NOMO-1 (cell line): ENCODE measurements around the gene ACER3.
"Not testable (repeated sequence)": the region's sequence is repeated elsewhere in the genome, so short reads cannot be mapped to it uniquely, and the experiment has no call there.

Experiments
- DNase-seq, 2 experiments: peaks; one replicate each; lab custom pipeline; 2025; ENCODE audit not compliant: unreplicated experiment in 2 of 2; lab: John Stamatoyannopoulos, UW

The ACER3 gene

DNA sequence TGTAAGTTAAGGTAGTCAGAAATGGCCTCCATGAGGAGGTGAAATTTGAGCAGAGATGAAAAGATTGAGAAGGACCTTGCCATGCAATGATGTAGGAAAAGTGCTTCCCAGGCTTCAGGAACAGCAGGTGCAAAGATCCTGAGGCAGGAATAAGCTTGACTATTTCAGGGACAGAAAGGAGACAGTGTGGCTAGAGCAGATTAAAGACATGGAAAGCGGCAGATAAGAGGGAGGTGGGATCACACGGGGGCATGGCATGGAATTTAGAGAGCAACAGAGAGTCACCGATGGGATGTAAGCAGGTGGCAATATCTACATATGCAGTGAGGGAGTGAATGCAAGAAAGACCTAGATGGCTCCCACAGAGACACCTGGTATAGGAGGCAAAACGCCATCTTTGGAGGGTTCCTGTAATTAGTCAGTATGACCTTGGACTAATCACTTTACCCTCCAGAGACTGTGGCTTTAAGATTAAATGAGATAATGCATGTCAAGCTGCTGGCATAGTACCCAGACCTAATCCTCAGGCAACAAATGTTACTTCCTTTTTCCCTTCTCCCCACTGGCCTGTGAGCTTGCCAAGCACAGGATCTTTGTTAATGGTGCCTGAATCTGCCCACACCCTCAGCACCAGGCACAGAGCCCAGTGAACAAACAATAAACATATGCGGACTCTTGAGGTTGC lies 24.6 kb upstream of the ACER3 start:
- no peak for DNase-seq

DNA sequence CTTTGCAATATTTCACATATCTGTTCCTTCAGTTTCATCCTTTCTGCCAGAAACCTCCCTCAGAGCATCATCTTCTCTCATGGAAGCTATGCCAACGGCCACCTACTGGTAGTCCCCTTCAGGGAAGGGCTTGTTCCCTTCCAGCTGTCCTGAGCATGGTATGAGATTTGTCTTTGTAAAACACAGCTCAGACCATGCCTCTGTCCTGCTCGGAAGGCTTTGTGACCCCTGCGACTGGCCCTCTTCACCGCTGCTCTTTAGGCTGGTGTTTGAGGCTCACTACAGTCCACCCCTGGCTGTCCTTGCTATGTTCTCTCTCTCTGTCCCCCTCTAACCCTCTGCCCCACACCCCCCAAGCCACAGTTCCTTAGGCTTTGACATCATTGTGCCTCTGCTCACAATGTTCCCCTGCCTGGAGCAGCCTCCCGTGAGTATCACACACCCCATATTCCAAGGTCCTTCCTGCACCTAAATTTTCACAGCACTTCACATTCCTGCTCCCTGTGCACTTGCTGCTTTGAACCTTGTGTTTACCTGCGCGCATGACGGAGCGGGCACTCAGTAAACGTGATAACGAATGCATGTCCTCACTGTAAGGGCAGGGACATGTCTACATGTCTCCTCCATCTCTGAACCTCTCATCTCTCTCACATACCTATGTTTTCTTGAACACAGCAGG lies 24.0 kb upstream of the ACER3 start:
- no peak for DNase-seq

DNA sequence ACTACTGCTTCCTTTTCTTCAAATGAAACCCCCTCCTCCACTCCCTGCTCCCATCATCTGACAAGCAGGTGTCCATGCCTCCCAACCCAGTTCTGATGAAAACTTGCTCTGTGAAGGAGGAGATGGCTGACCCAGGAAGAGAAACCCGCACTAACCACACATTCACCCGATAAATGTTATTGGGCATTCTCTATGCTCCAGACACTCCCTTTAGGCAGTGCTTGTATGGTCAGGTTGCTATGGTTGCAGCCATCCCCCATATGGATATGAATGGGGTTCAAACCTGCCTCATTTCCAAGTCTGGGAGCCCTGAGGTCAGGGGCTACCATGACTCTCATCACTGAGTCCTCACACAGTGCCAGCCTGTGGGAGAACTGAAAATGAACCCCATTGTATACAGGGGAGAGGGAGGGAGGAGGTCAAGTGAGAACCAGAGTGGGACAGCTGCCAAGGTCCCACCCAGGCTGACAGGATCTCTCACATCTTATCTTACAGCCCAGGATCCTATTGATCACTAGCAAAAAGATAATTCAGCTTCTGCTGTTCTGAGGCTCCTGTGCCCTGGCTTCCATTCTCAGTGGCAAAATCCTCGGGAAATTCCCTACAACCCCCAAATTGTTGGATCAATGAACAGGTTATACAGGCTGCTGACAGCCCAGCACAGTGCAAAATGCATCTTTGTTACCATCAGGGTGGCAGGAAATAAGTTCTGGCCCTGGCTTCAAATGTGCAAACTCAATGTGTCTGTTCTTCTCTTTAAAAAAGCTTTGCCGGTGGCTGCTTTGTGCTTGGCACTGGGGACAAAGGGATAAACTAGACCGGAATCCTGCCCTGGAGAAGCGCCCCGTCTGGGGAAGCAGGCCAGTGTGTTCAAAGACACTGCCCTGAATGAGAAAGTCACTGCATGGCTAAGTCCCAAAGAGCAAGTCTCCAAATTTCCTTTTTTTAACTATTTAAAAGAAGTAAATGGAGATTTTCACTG lies 22.7 kb upstream of the ACER3 start:
- DNase-seq, result no peak

DNA sequence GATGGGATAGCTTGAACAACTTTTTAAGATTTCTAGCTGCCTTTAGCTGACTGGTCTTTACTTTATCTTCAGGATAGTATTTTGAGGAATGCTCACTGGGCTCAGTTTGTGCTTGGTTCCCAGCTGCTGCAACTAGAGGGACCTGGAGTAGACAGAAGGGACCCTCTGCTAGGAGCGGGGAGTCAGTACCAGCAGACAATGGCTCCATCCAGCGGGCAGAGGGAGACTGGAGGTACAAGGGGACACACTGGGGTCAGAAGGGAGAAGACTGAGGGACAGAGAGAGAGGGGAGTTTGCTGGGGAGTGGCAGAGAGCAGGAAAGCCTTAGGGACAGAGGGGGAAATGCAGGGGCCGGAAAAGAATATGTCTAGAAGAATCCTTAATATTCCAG lies 22.0 kb upstream of the ACER3 start:
- no peak for DNase-seq

DNA sequence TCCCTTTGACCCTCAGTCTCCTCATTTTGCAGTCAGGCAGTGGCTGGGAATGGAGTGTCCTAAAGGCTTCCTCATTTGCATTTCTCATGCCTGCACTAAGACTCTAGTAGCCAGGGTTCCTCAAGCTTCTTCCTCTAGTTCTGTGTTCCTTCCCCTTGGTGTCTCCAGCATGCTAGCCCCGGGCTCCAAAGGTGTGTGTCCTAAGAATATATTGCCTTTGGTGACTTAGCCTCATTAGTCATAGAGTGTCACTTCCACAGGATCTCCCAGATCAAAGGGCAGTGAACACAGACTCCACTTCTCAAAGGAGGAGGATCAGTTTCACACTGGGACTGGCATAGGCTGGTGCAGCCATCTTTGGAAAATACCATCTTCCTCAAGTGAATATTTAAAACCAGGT lies 21.4 kb upstream of the ACER3 start:
- peak in 1 of 2 experiments; percentile 8 for DNase-seq

DNA sequence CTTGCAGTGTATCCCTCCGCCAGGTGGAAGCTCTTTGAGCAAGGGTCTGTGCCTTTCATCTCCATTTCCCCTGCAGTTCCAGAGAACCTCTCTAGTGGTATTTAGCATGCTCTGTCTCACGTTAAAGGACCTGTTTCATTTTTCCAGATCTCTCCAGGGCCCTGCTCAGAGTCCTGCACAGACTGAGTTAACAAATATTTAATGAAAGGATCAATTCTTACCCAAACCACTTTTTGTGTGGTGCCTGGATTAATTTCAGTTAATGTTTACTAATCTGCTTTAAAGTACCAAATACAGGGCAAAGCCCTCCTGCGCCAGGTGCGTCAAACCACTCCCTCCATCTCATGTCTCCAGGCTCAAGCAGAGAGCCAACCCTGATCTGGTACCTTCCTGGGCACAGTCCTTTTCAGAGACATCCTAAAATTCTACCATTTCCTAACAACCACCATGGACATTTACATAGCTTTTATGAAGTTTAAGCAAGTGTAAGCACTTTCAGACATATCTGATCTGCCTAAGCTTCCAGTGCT lies 18.7 kb upstream of the ACER3 start:
- DNase-seq, result no peak

DNA sequence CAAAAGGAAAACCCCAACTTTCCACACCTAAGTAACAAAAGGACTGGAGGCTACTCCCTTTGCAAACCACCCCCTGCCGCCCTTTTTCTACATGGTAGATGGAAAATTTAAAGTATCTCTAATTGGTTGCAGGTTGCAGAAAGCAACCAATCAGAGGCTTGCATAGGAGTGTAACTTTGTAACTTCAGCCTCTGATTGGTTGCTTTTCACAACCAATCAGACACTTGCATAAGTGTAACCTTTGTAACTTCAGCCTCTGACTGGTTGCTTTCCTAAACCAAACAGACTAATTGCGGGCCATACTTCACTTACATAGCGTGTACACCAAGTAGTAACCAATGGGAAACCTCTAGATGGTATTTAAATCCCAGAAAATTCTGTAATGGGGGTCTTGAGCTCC lies 16.8 kb upstream of the ACER3 start:
- no peak for DNase-seq

DNA sequence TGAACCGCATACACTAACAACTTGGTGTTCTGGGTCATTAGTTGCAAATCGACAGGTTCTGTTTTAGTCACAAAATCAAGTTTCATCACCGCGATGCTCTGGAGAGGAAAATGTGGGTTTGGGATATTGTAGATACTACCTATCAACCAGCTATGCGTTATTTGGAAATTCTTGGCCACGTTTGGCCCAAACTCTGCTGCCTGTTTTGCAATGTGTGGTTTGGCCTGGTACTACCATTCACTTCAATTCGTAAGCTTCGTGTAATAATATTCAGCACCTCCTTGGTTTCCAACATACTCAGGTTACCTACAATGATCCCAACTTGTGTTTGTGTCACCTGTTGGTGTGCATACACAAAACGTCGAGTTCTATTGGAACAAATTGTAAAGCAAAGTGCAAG lies 16.2 kb upstream of the ACER3 start:
- DNase-seq, result peak in 1 of 2 experiments; percentile 54

DNA sequence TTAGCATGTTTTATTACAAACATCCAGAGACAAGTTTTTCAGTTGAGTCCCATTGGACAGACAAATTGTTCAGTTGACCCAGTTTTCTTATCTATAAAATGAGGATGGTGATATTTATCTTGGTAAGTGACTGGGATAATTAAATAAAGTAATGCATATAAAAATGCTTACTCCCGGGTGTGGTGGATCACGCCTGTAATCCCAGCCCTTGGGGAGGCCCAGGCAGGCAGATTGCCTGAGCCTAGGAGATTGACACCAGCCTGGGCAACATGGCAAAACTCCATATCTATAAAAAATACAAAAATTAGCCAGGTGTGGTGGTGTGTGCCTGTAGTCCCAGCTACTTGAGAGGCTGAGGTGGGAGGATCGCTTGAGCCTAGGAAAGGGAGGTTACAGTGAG lies 15.6 kb upstream of the ACER3 start:
- no peak for DNase-seq

DNA sequence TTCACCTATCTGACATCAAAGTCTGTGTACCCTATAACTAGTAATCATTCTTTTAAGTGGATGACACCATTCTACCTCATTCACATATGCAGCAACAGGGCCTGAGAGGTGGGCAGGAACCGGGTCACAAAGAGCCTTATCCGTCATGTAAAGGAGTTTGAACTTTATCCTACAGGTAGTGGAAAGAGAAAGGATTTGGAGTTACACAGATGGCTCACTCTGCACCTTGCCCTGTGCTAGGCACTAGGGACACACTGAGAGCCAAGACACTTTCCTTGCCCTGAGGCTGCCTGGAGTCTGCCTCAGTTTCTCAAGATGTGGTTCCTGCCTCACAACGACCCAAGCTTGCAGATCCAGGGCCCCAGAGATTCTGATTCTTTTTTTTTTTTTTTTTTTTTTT lies 14.3 kb upstream of the ACER3 start:
- DNase-seq, result no peak

DNA sequence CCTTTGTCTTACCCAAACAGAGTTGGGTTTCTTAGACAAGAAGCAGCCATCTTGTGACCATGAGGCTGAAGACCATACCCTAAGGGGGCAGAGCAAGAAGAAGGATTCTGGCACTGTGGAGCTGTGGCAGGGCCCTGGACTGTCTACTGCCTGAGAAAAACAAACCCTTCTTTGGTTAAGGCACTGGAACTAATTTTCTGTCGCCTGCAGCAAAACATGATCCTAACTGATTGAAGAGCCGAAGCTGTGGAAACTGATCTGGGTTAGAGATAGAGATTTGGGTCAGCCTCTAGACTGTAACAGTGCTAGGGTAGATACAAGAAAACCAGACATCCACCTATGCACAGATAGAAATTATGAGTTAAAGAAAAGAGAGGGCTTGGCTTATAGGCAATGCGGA lies 11.3 kb upstream of the ACER3 start:
- no peak for DNase-seq

DNA sequence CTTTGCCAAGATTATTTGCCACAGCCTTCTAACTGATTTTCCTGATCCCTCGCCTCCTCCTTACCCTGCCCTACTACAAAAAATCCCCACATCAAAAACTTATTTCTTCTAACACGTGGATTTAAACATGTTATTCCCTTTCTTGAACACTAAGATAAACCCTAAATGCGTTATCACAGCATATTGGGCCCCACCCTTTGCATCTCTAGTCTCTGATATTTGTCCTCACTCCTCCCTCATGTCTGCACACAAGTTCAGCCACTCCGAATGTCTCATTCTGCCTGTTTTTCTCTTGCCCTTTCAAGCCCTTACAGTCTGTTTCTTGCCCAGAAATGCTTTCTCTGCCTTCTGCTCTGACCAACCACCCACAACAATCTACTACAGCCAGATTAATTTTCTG lies 10.6 kb upstream of the ACER3 start:
- no peak for DNase-seq

DNA sequence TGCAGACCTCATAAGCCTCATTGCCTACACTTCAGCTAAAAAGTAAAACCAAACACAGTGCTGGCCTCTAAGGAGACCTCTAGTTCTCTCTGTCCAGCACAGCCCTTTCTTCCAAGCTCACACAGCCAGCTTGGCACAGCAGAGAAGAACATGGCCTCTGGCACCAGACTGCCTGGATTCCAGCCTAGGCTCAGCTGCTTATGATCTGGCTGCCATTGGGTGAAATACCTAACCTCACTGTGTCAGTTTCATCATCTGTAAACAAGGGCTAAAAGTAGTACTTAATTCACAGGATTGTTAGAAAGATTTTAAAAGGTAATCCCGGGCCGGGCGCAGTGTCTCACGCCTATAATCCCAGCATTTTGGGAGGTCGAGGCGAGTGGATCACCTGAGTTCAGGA lies 9.9 kb upstream of the ACER3 start:
- DNase-seq, result no peak

DNA sequence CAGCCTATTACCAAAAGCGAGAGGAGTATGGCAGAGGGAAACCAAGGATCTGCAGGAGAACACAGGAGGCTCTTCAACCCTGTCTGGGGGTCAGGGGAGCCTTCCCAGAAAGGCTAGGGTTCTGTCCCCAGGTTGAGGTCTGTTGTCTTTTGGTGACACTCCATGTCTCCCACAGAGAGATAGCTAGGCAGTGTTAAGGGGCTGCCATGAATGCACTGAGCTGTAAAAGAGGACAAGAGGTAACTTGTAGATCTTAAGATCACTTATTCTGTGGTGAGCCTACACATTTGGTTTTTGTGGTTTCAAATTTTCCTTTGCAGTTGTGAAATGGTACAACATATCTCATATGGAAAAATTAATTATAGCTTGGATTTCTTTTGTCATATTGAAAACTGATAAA lies 6.0 kb upstream of the ACER3 start:
- DNase-seq, result no peak

DNA sequence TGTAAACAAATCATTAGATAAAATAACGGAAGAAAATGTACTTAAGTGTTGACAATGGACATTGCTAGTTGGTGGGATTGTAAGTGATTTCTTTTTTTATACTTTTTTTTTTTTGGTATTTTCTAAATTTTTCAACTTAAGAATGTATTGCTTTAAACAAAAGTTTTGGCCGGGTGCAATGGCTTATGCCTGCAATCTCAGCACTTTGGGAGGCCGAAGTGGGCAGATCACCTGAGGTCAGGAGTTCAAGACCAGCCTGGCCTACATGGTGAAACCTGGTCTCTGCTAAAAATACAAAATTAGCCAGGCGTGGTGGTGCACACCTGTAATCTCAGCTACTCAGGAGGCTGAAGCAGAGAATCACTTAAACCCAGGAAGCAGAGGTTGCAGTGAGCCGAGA lies 5.0 kb upstream of the ACER3 start:
- not testable (repeated sequence) for DNase-seq

DNA sequence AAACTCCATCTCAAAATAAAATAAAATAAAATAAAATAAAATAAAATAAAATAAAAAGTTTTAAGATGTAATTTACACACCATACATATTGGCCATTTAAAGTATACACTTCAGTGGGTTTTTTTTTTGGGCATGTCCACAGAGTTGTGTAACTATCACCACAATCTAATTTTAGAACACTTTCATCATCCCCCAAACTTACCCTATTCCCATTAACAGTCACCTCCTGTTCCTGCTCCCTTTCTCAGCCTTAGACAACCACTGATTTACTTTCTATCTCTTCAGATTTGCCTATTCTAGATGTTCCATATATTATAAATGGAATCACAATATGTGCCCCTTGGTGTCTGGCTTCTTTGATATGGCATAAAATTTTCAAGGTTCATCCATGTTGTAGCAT lies 4.6 kb upstream of the ACER3 start:
- peak; percentile 40 to 73 for DNase-seq

DNA sequence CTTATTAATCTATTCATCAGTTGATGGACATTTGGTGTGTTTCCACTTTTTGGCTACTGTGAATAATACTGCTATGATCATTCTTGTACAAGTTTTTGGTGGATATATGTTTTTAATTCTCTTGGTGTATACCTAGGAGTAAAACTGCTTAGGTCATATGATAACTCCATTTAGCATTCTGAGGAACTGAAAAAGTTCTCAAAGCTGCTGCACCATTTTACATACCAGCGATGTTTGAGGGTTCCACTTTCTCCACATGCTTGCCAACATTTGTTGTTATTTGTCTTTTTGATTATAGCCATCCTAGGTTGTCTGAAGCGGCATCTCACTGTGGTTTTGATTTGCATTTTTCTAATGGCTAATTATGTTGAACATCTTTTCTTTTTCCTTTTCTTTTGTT lies 4.1 kb upstream of the ACER3 start:
- DNase-seq, result peak in 1 of 2 experiments; percentile 49

DNA sequence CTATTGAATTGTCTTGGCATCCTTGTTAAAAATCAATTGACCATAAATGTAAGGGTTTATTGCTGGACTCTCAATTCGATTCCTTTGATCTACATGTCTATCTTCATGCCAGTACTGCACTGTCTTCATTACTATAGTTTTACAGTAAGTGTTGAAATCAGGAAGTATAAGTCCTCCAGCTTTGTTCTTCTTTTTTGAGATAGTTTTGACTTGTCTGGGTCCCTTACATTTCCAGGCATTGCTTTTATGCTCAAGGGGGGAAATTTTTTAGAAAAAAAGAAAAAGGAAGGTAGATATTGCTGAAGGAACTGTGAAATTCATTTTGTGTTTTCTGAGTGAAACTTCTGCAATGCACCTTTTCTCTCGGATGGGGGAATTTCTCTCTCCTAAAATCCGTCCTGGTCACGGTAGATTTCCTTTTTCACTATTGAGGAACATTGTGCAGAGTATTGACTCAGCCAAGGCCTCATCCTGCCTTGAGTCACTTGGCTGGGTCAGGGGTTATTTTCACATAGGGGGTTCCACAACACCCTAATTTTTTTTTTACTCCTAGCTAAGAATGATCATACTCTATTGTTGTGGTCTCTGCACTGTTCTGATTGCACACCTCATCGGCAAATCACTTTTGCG lies 2.8 kb upstream of the ACER3 start:
- DNase-seq, result peak; percentile 17 to 89

DNA sequence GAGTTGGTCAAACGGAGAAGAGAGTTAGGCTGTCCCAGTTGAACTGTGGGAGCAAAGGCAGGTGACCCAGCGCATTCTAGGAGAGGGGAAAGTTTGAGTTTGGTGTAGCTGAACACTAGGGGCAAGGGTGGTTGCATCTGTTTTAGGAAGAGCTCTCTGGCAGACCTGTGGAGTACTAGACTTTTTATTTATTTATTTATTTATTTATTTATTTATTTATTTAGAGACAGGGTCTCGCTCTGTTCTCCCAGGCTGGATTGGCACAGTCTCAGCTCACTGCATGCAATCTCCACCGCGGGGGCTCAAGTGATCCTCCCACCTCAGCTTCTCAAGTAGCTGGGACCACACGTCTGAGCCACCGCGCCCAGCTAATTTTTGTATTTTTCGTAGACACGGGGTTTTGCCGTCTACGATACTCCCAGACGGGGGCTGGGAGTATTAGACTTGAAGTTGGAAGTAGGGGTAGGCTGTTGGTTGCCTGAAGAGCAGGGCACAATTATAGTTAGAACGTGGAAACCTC lies 950 bp upstream of the ACER3 start:
- DNase-seq, result no peak

DNA sequence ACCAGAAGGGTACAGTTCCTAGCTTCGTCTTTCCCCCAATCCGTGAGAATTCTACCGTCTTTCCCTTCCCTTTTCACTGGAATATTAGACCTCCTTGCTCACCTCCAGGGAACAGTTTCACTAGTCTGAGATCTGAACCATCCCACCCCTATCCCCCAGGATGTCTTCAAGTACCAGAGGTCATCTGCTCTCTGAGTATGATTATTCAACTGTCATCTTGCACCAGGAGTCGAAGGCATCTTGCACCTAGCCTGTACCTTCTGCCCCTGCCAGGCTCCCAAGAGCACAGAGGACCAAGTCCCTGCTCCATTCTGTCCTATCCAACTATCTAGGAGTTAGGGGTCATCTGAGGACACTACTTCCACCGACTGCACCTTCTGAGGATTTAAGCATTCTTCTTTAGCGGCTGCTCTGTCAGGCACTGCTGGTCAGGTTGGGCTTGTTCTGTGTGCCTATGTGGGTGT lies 804 bp downstream of the ACER3 start:
- no peak for DNase-seq
